Measurements from ENCODE around the gene DAPP1.
"Not testable (repeated sequence)": the region's sequence is repeated elsewhere in the genome, so short reads cannot be mapped to it uniquely, and the experiment has no call there.

Gene DAPP1, protein sequence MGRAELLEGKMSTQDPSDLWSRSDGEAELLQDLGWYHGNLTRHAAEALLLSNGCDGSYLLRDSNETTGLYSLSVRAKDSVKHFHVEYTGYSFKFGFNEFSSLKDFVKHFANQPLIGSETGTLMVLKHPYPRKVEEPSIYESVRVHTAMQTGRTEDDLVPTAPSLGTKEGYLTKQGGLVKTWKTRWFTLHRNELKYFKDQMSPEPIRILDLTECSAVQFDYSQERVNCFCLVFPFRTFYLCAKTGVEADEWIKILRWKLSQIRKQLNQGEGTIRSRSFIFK

DNA sequence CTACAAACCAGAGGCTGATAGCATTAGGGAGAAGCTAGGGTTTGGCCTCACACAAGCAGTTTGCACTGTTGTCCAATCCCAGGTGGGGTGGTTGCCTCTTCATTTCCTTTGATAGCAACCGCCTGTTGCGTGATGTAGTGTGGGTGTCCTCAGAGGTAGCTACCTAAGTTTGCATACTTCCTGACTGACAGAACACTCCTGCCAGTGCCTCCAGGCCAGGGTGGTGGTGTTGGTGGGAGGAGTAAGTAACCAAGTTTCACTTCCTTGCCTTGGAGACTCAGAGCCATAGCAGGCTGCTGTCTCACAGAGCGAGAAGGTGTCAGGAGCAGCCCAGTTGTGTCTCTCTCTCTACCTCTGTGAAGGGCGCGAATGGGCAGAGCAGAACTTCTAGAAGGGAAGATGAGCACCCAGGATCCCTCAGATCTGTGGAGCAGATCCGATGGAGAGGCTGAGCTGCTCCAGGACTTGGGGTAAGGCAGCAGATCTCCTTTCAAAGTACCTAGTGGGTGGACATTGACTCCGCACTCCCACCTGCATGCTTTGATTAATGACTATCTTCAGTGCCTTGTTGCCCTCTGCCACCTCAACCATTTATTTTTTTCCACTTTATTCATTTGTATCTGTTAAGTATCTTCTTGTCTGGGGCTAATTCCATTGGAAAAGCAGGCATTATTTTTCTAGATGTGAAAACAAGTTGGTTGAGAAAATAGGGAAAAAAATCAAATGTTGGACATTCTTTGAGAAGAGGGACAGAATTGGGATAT is at the start of gene DAPP1:
DAPP1 (plus strand) TSS at position 283 of the 764 bp plus-strand sequence; CDS start at position 370, 87 bp downstream.
- peak; percentile 64 for DNase-seq (ENCODE audit: low spot score)

DNA sequence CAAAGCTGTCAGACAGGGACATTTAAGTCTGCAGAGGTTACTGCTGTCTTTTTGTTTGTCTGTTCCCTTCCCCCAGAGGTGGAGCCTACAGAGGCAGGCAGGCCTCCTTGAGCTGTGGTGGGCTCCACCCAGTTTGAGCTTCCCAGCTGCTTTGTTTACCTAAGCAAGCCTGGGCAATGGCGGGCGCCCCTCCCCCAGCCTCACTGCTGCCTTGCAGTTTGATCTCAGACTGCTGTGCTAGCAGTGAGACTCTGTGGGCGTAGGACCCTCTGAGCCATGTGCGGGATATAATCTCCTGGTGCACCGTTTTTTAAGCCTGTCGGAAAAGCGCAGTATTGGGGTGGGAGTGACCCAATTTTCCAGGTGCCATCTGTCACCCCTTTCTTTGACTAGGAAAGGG is 45.8 kb upstream of the DAPP1 start:
- DNase-seq (ENCODE audit: low spot score): not testable (repeated sequence)

DNA sequence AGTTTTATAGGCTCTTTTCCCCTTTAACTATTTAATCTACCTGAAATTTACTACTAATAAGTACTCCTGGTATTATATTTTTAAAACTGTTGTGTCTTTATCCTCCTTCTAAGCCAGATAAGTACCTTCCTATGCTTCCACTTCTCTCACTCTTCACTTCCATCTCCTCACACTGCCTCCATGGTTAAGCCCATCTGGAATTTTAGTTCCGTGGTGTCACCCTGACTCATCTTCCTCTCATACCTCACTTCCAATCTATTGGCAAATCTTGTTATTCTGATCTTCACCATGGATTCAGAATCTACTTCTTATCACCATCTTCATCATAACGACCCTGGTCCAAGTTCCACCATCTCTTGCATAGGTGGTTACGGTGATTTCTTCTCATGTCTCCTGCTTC is 32.7 kb upstream of the DAPP1 start:
- DNase-seq (ENCODE audit: low spot score): no peak

DNA sequence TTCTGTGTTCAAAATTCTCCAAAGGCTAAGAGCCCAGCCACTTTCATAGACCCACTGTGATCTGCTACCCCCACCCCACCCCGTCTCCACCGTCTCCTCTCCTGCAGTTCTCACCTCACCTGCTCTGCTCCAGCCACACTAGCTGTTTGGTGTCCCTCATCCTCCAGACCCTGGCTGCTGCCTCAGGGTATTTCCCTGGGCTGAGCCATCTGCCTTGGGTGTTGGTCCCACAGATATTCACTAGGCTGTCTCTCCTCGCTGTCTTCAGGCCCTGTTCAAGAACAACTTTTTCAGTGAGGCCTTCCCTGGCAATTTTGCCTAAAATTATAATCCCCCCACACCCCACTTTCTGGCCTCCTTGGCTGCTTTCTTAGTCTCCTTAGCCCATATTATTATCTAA is 31.8 kb upstream of the DAPP1 start:
- DNase-seq (ENCODE audit: low spot score): no peak

DNA sequence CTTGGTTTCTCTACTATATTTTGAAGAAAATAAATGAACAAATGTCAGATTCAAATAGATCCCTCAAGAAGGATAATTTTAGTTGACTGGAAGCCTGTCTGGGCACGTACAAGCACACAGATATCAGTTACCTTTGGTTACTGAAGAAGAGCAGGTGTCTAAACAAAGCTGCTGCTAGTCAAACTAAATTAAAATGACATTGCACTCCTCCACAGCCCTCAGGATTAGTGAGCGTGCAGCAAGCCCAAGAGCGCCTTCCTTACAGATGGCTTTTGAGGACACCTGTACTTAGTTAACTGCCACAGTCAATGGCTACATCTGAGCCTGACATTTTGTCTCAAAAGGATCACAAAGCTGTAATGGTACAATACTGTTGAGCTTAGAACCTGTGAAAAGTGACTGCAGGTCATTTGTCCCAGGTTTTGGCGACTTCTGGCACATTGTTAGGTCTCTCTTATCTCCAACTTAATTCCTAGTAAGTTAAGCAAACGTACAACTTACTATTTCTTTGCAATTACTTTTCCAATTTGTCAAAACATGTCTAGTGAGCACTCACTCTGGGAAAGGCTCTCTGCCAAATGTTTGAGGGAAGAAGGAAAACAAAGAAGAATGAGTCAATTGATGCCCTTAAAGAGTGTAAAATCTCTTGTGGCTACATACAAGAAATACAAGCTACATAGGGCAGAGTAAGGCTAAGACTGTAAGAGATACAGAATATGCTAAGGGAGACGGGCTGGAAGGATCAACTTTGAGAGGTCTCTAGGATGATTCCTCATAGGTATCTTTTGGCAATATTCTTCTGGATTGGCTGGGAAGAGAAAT is 25.6 kb upstream of the DAPP1 start:
- no peak for DNase-seq (ENCODE audit: low spot score)

DNA sequence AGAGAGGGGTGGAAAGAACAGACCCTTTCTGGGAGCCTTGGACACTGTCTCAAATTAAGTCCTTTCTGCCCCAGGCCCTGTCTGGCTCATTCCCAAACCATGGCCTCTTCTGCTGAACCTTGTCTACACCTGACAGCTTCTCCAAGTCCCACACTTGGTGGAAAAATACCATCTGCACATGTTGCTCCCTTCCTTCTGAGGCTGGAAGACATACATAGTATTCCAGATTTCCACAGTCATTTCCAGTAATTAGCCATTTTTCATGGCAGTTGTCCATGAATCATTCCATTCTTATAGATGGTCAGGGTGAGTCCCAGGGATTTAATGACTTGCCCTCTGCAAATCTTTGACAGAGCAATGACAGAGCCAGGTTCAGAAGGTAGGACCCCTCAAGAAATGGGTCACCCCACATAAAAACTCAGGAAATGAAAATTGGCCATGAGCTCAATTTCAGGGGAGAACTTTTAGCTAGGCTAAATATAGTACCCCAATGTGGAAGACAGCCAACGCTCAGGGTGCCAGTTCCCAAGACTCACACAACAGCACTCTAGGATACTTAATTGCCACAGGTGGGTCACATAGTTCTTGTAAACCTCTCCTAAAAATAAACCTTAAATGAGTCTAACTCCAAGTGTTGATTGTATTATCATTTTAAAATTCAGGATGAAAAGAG is 16.2 kb upstream of the DAPP1 start:
- DNase-seq (ENCODE audit: low spot score): no peak

DNA sequence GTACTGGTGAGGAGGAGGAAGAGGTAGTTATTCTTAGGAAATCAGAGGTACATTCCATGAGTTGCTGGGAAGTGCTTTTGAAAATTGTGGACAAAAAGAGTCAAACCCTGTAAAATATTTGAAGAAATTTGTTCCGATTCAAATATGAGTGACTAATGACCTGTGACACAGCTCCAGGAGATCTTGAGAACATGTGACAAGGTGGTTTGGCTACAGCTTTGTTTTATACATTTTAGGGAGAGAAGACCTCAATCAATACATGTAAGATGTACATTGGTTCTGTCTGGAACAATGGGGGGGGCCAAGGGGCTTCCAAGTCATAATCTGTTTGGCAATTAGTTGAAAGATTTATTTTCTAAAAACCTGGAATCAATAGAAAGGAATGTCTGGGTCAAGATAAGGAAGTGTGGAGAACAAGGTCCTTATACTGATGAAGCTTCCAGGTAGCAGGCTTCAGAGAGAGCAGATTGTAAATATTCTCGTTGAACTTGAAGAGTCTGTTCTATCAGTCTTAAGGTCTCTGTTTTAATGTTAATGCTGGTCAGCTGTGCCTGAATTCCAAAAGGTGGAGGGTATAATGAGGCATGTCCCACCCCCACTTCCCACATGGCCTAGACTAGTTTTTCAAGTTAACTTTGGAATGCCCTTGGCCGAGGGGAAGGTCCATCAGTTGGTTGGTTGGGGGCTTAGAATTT is 15.5 kb upstream of the DAPP1 start:
- DNase-seq (ENCODE audit: low spot score): no peak

DNA sequence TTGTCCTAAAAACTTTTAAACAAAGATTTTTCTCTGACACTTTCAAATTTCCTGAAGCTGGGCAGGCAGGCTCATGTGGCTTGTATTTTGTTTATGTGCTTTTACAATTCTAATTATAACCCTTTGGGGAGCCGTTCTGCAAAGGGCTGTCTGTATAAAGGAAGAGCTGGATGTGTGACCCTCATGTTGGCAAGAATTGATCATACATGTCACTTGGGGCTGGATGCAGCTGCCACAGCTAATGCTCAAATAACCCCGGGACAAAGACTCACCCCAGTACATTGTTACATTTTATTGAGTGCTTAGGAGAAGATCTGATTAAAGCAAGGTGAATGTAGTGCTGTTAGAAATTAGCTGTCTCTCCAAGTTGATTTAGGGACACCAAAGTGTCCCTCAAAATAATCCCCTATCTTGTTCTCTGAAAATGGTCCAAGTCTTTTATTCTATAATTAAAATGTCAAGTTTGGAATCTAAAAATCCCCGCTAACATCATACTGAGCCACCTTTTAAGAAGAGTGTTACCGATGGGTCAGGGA is 13.0 kb upstream of the DAPP1 start:
- no peak for DNase-seq (ENCODE audit: low spot score)

DNA sequence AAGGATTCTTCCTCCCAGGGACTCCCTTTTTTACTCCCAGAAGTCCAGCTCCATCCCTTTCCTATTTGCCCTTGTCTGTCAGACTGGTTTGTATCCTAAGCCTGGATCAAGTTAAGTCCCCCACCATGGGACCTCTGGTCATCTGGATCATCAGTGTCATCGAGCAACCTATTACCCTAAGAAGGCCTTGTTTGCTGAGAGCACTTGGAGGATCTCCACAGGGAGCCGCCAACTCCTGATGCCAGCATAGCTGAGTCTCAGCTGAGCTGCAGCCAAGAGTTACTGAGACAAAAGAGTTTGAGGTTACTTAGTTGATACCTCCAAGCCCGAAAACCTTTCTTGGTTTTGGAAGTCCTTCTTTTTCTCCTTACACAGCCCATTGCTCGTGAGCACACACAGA is 10.1 kb upstream of the DAPP1 start:
- no peak for DNase-seq (ENCODE audit: low spot score)

DNA sequence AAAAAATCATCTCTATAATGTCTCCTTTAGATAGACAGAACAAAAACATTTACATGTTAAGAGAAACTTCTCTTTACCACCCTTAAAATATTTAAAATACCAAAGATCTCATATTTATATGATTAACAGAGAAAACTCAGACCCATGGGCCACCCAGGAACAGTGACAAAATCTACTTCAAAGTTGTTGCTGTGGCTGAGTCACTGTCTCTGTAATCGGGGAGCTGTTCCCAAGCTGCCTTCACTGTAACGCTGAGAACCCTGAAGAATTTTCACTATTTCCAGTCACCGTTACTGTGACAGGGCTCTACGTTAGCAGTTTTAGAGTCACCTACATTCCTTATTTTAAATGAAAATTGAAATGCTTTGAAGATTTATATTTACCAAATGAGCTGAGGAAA is 9.0 kb upstream of the DAPP1 start:
- no peak for DNase-seq (ENCODE audit: low spot score)

DNA sequence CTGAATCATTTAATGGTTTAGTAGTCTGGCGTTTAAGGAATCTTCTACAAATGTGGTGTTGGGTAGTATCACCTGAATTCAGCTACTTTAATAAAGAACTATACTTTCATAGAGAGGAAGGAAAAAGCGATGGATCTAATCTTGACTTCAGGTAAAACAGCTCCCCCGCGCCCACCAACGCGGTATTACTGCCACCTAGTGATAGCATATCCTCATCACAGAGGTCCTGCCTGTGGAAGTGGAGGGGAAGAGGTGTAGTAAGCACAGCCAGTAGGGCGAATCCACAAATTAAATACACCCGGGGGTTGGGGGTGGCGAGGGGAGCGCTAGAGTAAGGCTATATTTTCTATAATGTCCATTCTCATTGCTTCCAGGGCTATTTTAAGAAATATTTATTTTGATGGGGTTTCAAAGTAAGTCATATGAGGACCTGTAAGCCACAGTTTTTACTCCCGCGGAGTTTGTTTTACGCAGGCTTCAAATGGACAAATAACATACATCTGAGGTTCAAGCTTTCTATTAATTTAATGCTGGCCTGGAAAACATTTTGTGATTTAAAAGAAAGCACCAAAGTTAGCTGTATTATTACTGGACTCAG is 8.3 kb upstream of the DAPP1 start:
- DNase-seq (ENCODE audit: low spot score): peak; percentile 24

DNA sequence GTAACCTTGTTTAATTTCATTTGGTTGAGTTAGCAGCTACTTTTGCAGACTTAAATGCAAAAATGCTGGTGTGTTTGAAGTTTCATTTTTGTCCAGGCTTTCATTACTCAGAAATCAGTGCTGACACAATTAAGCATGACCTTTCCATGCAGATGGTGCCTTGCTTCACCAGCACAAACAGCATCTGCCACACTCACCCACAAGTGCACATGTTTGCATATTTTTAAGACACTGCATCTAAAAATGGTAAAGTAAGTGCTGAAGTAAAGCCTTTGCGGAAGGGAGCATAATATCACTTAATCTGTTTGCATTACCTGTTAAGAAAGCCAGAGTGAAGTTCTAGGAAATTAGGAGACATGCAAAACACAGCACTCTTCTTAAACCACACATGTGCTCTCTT is 7.3 kb upstream of the DAPP1 start:
- peak; percentile 53 for DNase-seq (ENCODE audit: low spot score)

DNA sequence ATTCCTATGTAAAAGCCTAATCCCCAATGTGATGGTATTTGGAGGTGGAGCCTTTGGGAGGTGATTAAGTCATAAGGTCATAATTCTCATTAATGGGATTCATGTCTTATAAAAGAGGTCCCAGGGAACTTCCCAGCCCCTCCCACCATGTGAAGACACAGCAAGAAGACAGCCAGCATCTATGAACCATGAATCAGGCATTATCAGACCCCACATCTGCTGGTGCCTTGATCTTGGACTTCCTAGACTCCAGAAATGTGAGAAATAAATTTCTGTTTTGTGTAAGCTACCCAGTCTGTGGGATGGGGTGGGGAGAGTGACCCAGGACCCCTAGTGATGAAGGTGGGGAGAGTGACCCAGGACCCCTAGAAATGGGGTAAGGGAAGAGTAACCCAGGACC is 6.1 kb upstream of the DAPP1 start:
- DNase-seq (ENCODE audit: low spot score): no peak

DNA sequence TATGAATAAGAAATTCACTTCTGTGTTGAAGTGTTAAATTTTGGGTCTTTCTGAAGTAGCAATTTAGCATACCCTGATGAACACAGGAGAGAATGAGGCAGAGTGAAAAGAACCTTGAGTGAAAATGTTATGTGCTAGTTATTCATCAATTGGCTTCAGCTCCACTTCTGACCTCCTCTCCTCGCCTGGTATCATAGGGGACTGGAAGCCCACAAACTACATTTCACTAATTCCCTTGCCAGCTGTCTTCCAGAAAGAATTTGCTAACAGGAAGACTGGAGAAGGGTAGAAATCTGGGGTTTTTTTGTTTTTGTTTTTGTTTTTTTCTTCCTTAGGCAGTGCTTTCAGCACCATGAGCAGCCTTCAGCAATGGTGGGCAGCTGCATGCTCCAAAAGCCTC is 5.5 kb upstream of the DAPP1 start:
- no peak for DNase-seq (ENCODE audit: low spot score)

DNA sequence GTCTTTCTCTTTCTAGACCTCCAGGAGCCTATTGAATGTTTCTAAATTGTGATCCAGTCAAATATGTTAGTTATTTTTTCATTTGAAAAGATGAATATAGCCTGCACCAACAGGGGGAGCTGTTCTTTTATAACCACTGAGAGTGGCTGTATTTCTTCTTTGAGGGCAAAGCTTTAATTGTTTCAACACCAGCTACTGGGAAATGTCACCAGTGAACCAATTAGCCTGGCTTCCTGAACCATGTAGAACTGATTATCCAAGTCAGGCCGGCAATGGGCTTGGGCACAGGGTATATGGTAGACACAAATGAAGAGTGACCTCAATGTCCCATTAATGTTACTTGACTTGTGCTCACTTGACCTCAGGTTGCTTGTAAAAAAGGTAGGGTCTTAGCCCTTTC is 4.8 kb upstream of the DAPP1 start:
- DNase-seq (ENCODE audit: low spot score): no peak

DNA sequence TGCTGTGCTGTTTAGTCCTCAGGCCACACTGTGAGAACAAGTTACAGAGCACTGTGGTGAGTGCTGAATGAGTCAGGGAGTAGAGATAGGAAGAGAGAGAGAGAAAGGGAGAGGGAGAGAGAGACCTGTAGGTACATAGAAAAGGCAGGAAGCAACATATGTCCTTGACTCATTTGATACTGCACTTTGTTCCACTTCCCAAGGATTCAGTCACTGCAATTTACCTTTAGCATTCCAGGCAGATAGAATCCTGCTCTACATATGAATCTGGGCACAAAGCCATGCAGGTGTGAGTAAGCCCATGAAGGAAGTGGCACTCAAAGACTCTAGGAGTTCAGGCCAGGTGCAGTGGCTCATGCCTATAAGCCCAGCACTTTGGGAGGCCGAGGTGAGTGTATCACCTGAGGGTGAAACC is 1.0 kb upstream of the DAPP1 start:
- DNase-seq (ENCODE audit: low spot score): no peak

DNA sequence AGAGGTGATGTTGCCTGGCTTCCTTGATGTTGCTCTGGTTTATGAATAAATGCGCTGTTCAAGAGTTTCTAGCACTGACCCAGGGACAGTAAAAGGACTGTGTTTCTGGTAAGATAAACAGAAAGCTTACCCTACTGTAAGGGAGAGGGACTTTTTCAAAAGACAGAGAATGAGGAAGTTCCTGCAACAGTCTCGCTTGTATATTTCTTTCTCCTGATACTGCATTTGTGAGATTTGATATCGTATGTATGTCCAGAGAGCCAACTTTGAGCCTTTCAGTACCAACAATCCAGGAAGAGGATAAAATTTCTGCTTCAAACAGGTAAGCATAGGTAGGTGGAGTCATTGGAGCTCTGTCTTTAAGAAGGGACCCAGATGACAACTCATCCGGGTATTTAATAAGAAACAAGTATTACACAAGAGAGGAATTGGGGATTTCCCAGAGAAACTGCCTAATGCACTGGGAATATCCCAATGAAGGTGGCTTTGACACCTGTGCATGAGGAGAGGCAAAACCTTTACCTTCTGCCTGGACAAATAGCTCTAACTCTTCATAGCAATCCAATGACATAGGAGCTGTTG is 773 bp downstream of the DAPP1 start:
- DNase-seq (ENCODE audit: low spot score): no peak

DNA sequence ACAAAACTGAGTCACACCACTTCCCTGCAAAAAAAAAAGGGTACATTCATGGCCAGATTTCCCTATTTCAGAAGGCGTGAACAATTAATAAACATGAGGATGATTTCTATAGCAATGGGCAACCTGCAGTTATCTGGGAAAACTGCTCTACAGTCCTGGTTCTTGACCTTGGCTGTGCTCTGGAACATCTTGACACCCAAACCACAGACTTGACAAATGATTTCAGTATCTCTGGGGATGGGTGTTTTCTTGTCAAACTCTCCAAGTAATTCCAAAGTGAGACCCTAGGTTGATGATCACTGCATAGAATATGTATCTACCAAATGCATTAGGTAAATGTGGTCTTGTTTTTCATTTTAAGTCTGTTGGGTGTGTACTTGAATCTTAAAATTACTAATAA is 2.0 kb downstream of the DAPP1 start:
- DNase-seq (ENCODE audit: low spot score): no peak

DNA sequence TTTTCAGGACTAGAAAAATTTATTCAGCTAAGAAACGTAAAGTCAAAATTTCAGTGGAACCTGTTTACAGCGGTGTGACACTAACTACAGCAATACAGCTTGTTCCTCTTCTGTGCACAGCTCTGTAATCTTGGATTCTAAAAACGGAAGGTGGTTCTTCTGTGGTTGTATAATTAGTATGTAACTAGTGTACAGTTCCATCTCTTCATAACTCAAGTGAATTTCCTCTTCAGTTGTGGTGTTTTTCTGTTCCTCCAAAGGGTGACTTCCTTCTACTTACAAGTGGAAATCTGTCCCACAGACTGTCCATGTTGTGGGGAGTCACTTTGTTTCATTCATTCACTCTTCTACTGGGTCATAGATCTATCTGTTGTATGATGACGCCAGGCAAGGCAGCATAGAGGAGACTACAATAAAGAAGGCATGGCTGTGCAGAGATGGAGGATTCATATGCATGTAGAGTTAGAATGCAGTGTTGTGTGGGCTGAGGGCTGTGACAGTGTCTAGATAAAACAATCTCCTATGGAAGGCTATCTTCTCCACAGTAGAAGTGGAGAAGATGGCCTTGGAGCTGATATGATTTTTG is 5.4 kb downstream of the DAPP1 start:
- no peak for DNase-seq (ENCODE audit: low spot score)

DNA sequence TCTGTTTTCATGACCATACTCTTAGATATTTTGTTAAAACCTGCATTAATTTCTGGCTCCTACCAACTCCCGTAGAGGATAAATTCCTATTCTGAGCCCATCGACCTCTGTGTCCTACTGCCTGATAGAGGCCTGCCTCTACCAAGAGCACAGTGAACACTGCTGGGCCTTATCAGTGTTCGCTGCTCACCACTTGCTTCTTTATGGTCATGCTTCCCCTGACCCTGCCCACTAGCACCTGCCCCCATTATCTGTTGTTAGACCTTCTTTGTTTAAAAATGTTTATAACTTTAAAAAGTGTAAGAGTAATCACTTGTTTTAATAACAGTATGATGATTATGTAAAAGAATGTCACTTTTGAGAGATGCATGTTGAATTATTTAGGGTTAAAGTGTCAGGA is 6.1 kb downstream of the DAPP1 start:
- no peak for DNase-seq (ENCODE audit: low spot score)
